HG02938 (cell line): ENCODE data around the gene NR2F1-AS1.

Source experiments
- ATAC-seq: cut with Tn5 transposase; IDR thresholded peaks from one replicate; pipeline ENCODE4 v1.9.1; 2021; ENCODE audit warnings: mild to moderate bottlenecking, moderate library complexity; ENCODE audit not compliant: unreplicated experiment

NR2F1-AS1 gene

DNA sequence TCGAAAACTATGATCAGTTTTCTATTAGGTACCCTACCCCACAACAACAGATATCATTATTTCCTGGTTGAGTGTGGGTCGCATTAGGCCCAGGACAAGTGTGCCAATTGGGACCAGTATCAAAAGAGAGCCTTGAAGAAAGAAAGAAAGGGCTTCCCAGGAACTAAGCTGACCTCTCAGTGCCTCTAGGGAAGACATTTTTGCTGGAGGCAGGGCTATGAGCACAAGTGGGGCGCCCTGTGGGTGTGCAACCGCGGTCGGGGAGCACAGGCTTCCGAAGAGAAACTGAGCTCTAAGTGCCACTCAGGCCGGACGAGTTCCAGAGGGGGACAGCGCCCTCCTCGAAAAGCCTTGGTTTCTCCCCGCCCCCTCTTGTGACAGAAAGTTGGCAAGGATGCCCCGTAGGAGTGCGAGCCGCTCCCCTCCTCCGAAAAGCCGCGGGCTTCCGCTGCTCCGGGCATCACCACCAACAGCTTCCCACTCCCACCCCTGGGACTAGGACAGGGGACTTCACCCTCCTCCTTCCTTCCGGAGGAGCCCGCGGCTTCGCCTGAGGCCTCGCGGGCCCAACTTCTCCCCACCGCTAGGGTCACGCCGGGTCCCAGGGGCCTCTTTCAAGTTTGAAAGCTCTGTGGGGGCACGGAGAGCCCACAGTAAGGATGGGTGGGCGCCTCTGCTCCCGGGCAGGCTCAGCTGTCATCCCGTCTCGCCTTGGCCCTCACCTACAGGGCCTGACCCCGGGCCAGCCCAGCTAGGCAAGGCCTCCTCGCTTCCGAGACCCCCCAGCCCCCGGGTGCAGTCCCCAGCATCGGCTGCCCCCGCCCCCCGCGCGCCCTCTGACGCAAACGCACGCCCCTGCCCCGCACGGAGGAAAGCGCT, 2.0 kb downstream of the NR2F1-AS1 start:
- no peak for ATAC-seq

DNA sequence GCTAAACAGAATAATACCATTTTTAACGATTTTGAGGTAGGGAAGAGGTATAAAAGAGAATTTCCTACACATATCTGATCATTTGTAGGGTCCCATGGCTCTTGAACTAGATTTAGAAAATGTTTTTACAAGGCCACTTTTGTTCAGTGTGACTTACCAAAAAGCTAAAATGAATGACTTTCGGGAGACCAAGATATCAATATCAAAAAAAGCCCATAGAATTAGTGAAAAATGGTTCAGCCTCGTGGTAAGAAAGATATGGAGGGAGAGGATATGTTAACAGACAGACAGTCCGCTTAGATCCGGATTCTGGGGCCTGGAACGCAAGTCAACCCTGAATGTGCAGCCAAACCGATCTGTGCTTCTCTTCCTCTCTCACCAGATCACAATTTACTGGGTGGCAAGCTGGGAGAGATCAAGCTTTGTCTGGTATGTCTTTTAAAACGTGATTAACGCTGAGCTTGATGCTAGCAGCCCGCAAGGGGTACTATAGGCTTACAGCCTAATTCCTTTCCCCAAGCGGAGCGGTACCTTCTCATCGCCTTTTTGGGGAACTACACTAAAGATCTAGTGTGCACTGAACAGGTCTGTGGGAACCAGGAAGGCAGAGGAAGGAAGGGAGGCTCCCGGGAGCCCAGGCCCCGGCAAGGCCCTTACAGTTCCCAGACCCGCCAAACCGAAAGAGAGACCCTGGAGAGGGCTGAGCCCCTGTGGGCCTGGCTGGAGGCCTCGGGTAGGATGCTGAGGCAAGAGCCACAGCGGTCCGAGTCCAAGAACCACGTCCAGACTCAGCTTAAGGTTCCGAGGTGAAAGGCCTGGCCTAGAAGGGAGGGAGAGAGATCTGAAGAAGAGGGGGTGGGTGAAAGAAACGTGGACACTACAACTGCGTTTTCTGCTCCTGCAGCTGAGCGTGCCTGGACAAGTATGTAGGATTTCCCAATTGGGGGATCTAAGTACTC, 2.9 kb downstream of the NR2F1-AS1 start:
- no peak for ATAC-seq

DNA sequence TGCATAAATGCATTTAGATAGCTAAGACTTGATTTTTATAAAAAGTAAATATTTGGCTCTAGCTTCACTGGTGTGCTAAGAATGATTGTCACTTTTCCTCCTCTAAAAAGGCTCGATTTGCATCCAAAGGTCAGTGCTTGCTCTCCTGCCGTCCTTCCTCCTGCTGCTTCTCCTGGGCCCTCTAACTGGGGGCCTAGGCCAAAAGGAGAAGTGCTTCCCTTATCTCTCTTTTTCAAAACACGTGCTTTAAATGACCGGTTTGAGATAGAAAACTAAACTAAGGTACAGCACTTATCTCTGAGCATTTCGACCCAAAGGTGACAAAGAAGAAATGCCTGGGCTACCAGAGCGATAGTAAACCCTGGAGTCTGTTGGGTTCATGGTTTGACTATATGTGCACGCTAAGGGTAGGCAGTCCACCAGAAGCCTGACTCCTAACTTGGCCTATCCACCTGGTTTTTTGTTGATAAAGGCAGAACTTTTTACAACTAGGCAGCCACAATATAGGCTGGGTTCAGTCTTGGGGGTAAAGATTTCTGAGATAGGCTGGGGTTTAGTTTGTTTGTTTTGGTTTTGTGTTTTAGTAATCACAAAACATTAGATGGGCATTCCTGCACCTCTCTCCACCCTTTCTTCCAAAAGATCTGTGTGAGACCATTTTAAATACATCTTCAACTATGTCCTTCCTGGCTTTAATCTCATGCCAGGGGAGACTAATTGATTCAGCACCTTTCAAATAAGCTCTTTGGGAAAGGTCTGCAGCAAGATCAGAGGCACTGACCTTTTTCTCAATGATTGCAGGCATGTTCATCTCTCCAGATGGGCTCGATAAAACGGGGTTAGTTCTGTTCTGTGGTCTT, 3.8 kb downstream of the NR2F1-AS1 start:
- no peak for ATAC-seq

DNA sequence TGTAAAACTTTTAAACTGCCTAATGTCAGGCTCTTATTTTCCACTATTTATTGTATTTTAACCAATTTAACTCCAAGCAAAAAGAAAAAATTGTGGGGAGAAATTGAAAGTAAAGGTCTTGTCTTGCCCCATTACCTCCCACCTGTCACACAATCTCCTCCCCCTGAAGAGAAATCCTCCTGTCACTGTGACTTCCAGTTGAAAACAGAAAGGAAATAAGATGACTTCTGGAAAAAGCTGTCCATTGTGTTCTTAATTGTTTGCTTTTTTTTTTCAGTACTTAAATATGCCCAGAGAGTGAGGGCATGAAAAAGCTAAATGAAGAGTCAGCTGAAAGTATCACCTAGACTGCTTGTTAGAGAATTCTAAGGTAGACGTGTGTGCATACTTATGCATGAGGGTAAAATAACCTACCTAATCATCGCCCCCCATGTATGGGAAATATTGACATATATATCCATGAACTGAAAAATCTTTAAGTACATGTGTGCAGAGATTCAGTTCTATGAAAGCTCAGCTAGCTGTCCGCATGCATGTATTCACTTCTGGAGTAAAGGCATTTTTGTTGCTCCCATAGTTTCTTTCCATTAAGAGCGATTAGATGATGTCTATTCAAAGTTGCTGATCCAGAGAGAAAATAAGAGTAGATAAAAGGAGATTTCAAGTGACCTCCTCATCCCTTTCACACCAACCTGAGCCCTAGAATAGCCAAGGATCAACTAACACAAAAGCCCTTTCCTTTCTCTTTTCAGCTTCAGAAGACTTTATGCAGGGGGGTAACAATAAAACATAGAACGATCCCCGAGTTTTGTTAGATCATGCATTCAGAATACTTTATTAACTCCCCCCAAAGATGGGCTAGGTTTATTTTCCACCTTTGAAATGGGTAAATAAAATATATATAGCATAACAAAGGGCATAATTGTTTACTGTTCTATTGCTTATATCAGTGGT, 5.3 kb downstream of the NR2F1-AS1 start:
- ATAC-seq, result no peak

DNA sequence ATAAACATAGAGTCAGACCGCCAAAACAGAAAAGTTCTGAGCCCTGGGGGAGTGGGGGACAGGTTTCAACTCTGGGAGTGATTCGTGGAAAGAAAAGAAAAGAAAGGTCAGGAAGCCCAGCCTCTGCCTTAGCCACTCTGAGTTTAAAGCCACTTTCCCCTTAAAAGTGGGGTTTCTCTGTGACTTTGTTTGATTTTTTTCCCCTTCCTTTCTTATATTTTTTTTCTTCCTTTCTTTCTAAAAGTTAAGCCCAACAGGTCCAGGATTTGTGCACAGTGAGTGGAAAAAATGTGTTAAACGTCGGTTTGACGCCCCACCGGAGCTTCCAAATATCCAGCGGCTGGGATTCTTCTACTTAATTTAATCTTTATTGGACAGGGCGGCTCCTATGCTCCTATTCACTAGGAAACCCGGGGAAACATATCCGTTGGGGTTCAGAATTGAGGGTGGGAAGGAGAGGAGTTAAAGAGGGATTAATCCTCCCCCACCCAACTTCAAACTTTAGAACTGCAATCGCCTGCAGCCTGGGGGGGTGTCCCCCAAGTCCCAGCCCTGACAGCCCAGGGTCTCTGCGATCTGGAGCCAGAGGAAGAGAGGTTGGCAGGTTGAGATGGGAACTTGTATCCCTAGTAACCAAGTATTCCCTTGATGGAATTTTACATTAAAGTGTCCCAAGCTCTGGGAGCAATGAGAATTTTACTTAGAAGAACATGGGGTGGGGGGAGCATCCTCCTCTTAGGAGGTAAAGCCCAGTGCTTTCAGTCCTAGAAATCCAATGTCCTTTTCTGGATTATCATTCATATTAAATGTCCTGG, 6.3 kb downstream of the NR2F1-AS1 start:
- no peak for ATAC-seq

DNA sequence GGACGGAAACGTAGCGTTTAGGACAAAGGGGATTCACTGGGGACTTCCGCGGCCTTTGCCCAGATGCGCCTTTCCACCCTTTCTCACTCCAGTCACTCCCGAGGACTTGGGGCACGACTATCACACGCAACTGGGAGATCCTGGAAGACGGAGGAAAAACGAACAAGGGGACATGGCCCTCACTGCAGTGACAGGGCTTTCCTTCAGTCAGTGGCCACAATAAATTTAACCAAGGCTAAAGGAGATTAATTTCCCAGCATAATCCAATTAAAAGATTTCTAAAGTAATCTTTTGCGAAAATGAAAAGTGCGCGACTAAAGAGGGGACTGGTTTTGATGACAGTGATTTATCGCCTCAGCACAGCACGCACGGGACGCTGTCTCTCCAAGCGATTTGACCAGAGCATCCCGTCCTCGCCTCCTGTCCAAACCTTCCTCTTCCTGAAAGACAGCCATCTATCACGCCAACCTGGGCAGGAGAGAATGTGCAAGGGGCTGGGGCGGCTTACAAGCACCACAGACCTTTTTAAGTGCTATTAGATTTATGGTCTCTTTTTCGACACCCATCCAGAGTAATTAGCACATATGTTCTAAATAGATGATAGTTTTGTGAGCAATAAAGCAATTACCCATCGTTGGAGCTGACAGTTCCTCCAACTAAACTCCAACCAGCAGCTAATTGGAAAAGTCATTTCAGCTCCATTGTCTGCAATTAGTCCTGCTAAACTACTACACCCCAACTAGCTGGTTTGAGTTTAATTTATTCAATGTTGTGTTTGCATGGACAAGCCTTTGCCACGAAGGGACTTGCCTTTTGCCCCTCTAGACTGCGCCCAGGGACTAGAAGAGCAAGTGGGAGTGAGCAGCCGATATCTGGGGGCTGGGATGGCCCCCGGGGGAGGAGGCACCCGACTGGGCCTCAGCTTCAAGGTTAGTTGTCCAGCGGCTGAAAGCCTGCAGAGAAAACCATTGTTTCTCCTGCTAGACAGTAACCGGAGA, 7.4 kb downstream of the NR2F1-AS1 start:
- no peak for ATAC-seq

DNA sequence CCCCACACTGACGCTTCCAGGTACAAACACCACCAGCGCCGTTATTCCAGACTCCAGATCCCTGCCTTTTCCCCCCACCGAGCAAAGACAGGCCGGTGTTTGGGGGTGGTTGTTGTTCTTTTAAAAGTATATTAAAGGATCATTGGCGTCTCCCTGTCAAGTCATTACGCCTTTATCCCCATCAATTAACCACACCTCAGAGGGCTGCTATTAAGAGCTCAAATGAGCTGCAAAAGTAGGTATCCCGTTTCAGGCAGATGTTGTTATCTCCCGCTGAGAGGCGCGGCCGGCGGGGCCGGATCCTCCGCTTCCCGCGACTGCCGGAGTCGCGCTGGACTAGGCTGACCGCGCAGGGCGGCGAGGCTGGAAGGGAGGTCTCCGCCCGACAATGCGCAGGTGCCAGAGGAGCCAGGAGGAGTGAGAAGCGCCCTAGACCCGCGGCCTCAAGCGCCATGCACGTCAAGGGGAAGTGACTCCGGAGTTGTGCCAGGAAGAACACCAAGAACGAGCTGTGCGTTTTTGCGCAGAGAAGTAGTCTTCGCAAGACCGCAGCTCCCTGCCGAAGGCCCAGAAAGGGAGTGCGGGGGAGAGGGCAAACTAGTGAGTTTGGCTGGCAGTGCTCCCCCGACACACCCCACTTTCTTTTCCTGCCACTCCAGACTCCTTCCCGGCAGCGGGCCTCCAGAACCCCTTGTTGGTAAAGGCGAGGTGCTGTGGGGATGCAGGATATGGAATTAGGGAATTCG, 8.2 kb downstream of the NR2F1-AS1 start:
- ATAC-seq, result no peak

DNA sequence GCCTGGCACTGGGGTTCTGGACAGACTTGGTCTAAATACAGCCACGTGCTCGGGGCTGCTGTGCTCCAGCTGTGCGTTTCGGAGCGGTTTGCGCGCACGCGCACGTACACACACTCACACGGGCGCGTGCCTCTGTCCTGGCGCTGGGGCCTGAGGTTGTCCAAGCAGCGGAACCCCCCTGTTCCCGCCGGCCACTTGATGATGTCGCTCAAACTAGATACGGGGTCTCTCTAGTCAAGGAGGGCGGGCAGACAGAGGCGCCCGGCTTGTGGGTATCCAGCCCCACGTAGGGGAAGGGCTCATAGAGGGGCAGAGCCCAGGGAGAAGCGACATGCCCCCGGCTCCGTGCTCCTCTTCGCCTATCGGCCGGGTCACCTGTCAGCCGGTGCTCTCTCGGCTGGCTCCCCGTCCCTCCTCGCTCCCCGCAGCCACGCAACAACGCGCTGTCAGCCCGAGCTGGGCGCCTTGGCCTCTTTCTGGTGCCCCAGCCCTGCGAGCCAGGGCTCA, 8.9 kb downstream of the NR2F1-AS1 start:
- no peak for ATAC-seq

DNA sequence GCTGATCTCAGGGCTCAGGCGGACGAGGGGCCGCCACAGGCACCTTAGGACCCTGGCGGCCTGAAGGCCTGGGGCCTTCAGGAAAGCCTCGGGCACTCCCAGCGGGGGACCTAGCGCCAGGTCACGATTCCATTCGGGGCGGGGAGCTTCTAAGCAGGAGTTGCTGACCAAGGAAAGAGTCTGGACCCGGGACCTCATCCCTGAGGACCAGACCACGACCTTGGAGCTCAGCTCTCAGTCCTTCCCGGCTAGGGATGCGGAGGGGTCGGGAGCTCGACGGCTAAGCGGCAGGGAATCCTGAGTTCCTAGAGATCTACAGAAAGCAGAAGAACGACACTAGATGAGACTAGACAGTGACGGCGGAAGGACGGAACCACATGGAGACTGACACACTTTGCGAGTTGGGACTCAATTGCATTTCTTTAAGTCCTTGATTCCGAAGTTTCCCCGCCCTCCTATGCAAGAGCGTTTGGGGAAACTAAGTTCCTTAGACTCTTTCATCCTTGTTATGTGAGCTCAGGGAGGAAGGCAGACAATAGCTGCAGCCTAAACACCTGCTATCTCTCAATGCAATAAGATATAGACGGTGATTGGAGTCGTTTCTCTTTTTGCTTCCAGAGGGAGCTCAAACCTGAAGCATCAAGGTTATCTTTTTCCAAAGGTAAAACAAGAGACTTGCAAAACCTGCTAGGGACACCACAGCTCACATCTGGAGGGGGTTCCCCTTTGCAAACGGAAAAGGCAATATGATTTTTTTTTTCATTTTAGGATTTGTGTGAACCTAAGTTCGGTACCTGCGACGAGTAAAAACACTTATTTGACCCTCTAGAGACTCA, 9.7 kb downstream of the NR2F1-AS1 start:
- no peak for ATAC-seq

DNA sequence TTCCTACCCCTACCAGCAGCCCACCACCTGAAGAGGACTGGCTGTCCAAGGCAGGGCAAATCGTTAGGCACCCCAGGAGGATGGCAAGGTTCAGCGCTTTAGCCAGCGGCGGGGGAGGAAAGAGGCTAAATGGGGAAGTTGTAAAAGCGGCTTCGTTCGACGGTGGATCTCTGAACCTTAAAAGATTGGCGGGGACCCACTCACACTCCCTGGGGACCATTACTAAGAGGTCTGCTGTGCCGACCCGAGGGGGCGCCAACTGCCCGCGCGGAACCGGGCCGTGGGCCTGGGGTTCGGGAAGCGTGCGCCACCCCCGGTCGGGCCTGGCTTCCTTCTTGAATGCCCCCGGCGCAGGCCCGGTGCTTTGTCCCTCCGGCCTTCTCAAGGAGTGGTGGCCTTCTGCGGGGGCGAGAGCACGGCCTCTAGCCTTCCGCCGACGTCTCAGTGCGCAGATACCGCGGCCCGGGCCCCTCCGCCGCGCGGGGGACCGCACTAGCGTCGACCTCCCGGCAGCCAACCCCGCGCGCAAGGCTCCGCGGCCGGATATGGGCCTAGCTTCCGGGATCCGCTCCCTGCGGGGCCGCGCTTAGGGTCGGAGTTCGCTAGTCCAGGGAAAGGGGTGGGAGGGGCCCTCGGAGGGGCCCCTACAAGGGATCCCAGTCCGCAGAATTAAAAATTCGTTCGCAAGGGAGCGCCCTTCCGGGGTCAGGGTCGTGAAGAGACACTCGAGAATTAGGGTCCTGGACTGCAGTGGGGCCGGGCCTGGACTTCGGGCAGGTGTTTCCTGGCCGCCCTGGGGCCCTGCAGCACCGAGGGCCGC, 10.5 kb downstream of the NR2F1-AS1 start:
- ATAC-seq, result no peak

DNA sequence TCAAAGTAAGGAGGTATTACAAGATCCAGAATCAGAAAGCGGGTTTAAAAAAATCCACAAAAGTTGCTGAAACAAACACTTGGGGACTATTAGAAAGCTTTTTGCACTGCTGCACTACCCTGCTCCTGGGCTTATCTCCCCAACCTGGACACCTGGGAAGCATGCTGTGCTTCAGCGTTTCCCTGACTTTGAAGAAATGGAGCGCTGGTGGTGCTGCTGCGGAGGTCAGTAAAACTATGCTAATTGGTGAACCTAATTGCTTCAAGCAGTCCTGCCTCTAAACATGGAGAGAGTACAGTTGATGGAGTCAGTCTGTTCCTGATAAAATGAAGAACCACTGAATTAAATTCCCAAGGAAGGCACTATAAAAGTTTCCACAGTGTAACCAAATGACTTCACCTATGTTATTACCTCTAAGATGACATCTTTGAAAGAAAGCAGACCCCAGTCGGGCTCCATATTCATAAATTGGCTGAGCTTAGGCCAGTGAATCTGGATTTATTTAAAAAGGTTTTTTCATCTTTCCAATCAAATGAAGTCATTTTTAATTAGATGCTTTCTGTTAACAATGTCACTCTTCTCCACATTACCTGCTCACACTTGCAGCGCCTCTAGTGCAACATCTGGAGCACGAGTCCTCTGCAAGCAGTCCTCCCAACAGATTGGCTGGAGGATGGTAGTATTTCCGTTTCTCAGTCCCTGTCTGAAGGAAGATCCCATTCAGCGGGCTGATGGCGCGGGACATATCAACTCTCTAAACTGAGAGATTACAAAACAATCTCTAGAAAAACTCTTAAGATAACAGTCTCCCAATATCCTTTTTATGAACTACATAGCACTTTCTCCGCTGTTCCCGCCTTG, 11.5 kb downstream of the NR2F1-AS1 start:
- no peak for ATAC-seq

DNA sequence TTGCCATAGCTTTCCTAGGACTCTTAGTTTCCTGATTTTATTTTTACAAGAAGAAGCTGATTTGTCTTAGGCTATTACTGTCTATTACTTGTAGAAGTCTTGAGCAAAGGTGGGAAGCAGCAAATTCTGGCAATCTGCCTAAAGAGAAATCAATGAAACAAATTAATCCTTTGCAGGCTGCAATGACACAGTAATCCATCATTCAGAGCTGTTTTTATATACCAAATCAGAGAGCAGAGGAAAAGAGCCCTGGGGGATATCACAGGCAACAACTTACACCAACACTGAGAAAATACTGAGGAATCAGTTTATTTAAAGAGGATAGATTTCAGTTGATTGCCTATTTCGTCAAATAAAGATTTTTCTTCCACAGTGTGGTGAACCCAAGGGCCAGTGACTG, 13.6 kb downstream of the NR2F1-AS1 start:
- ATAC-seq, result no peak

DNA sequence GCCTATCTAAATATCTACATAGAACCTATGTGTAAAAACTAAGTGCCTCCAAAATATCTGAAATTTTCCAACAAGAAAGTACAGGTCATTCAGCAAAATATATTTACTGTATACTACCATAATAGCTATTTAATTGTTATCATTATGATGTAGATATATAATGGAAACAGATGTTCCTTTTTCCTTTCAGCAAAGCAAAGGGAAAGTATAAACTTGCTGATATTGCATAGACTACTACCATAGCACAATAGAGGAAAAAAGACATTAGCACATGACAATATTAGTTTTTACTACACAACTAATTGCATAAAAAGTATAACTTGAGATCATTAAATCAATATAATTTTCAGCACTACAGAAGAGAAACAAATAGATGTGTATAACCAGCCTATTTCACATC, 14.9 kb downstream of the NR2F1-AS1 start:
- ATAC-seq, result no peak

DNA sequence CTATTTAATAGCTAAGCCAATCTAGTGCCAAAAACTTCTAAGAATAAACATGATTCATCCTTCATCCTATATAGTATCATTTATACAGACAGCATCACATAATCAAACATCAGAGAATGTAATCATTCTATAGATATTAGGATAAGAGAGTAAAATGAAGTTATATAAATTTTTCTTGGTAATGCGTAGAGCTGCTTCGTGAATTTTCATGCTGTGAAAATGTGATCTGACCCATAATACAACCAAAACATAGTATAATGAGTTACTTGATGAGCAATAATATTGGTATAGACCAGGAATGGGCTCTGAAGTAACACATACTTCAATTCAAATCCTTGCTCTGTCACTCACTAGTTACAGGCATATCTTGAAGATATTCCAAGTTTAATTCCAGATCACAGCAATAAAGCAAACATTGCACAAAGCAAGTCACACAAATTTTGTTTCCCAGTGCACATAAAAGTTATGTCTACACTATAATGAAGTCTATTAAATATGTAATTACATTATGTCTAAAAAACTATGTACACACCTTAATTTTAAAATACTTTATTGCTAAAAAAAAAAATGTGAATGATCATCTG, 23.9 kb downstream of the NR2F1-AS1 start:
- ATAC-seq, result no peak
